ENCODE results near the gene TOX2.
A peak's percentile ranks its signal among the peaks of the same experiment; 100 is the strongest.

TOX2 gene

DNA sequence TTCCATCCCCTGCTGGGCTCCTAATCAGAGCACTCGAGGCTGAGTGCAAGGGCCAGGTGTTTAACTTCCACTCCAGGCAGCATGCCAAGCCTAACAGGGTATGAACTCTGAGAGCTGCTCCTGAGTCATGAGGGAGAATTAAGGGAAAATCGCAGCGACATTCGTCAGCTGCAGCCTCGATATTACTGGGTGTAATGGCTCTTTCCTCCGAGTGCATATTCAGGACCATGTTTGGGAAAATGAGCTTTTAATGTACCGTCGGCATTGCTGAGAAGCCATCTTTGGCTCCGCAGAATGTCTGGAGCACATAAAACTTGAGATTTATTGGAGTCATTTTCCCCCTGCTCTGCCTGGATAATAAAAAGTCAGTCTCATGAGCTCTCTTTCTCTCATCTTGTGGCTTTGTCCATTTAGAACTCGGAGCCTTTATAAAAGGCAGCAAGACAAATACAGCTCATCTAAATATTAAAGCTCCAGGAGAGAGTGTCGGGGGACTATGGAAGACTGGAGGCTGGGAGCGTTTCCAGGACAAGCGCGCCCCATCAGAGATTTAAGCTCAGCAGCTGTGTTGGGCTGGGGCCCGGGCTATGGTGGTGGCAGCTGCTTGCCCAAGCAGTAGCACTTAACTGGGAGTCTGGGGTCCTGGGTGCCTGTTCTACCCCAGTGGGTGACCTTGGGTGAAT lies 103.7 kb downstream of the TOX2 start:
- peak; percentile 86 for DNase-seq
- Histone ChIP-seq H3K27me3 (no peaks in the 10 kb centered on the region), H3K4me1 (peaks cover 23% of the 10 kb centered on the region), H3K4me3 (ENCODE audit: low read depth, low read length) (peak overlapping the region; percentile 41), H3K9me3 (no peaks in the 10 kb centered on the region), H3K36me3 (no peaks in the 10 kb centered on the region)
- TF ChIP-seq, protein P1, sequence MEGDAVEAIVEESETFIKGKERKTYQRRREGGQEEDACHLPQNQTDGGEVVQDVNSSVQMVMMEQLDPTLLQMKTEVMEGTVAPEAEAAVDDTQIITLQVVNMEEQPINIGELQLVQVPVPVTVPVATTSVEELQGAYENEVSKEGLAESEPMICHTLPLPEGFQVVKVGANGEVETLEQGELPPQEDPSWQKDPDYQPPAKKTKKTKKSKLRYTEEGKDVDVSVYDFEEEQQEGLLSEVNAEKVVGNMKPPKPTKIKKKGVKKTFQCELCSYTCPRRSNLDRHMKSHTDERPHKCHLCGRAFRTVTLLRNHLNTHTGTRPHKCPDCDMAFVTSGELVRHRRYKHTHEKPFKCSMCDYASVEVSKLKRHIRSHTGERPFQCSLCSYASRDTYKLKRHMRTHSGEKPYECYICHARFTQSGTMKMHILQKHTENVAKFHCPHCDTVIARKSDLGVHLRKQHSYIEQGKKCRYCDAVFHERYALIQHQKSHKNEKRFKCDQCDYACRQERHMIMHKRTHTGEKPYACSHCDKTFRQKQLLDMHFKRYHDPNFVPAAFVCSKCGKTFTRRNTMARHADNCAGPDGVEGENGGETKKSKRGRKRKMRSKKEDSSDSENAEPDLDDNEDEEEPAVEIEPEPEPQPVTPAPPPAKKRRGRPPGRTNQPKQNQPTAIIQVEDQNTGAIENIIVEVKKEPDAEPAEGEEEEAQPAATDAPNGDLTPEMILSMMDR (IDR thresholded peaks at IDR 0.05; ENCODE audit: low read depth, low read length) = no peak

DNA sequence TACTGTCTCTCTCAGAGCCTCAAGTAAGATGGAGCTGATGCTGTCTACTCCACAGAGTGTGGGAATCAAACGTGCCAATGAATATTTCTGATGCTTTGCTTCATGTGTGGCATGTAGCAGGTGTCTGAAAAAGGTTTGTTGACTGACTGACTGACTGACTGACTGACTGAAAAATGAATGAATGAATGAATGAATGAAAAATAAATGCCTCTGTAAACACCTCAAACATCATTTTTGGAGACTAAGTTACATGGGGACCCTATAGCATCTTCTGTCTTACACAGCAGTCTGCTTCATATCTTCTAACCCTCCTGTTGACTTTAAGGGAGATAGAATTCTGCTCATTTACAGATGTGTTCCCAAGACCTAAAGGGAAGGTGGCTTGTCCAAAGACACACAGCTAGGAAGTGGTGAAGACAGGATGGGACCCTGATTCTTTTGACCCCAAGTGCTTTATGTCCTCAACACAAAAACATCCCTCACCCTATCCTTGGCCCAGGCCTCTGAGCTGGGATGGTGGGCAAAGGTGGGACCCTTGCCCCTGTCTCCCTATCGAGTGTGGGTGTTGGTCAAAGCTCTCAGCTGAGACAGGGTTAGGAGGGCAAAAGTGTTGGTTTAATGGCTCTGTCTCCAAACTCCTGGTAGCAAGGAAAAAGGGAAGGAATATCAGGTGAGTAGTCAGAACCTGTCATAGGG lies 104.4 kb downstream of the TOX2 start:
- Histone ChIP-seq H3K9me3 (no peaks in the 10 kb centered on the region), H3K36me3 (no peaks in the 10 kb centered on the region), H3K4me3 (ENCODE audit: low read depth, low read length) (peak overlapping the region; percentile 41; the same call in 1 of the 2 replicates), H3K4me1 (peaks cover 23% of the 10 kb centered on the region), H3K27me3 (no peaks in the 10 kb centered on the region)
- TF ChIP-seq, protein P1 (IDR thresholded peaks at IDR 0.05; ENCODE audit: low read depth, low read length) = no peak
- no peak for DNase-seq

DNA sequence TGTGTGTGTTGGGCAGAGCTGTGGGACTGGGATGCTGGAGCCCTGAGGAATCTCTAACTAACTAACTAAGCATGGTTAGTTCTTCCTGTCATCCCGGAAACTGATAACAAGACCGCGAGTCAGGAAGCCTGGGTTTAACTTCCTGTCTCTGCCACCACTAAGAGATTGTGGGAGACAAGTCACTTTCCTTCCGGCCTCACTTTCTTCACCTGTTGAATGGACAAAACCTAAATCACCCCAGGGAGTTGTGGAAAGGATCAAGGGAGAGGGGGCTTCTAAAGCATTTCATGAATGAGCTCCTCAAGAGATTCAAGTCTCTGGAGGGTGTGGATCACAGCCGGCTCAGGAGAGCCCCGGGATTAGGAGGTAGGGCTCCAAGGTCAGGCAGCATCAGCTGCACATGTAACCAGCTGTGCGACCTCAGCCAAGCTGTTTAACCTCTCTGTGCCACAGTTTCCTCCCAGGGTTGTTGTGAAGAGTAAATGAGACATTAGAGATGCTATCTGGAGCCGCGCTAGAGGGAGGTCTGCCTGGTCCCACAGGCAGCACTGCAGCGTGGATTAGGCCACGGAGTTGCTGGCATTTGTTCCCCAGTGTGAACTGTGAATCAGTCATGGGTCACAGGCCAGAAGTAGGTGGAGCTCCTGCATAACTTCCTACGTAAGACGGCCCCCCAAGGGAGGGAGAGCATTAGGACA lies 105.1 kb downstream of the TOX2 start:
- H3K4me3 ChIP-seq (ENCODE audit: low read depth, low read length) = no peak overlapping the region
- no peaks in the 10 kb centered on the region for H3K9me3 ChIP-seq
- TF ChIP-seq, protein P1 (IDR thresholded peaks at IDR 0.05; ENCODE audit: low read depth, low read length) = no peak
- DNase-seq = peak; percentile 26
- H3K27me3 ChIP-seq = no peaks in the 10 kb centered on the region
- peaks cover 19% of the 10 kb centered on the region for H3K4me1 ChIP-seq
- H3K36me3 ChIP-seq = no peaks in the 10 kb centered on the region

DNA sequence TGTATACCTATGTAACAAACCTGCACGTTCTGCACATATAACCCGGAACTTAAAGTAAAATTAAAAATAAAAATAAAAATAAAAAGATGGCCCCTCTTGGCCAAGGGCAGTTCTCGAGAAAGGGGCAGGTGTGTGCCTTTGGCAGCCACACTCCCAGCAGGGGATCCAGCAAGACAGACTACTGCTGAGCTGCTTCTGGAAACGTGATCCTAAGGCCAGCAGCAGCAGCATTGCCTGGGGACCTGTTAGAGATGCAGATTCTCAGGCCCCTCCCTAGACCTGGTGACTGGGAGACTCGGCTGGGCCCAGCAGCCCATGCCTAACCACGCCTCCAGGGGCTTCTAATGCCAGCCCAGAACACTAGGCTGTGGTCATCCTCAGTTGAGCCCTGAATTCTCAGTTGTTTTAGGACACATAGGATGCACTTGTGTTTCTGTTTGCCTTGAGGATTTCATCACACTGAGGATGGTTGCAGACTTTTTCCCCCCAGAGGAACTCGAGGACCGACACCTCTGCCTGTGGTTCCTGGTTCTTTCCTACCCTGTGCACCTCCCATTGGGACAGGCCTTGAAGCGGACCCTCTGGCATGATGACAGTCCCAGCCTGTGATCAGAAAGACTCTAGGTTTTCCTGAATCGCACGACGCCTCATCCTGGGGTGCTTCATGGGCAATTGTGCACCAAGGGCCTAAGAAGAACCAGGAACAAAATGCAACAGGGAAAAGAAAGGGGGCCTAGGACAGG lies 105.9 kb downstream of the TOX2 start:
- H3K9me3 ChIP-seq = no peaks in the 10 kb centered on the region
- no peaks in the 10 kb centered on the region for H3K36me3 ChIP-seq
- H3K4me3 ChIP-seq (ENCODE audit: low read depth, low read length) = no peak overlapping the region
- TF ChIP-seq, protein P1 (IDR thresholded peaks at IDR 0.05; ENCODE audit: low read depth, low read length) = no peak
- H3K27me3 ChIP-seq = no peaks in the 10 kb centered on the region
- DNase-seq = peak; percentile 34
- H3K4me1 ChIP-seq = peaks cover 14% of the 10 kb centered on the region

DNA sequence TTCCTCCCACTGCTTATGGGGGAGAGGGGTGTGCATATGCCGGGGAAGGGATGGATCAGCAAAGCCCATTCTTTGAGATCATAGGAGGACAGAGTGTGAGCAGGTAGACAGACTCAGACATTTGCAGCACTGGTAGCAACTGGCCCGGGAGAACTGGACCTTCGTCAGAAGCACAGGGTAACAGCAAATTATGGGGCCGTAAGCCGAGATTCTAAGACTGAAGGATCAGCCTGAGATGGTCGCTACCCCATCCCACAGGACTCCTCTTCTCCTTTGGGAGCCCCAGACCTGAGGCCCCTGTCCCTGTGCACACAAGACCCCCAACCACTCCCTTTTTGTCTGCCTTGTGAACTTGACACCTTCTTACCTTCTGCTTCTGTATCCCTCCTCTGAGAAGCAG lies 106.5 kb downstream of the TOX2 start:
- TF ChIP-seq, protein P1 (IDR thresholded peaks at IDR 0.05; ENCODE audit: low read depth, low read length) = no peak
- H3K36me3 ChIP-seq = no peaks in the 10 kb centered on the region
- no peaks in the 10 kb centered on the region for H3K27me3 ChIP-seq
- no peak overlapping the region for H3K4me3 ChIP-seq (ENCODE audit: low read depth, low read length)
- no peak for DNase-seq
- H3K9me3 ChIP-seq = no peaks in the 10 kb centered on the region
- H3K4me1 ChIP-seq = peaks cover 14% of the 10 kb centered on the region

All from BE2C (cell line).